Omental fat pad (tissue), 4 donors: ENCODE data around the gene SDSL. TPM values are rescaled to one million over a fixed set of nuclear protein-coding genes. Genes with fewer than 3 reads are reported as not detected.

Source experiments
- ATAC-seq: fragments of 150-250 bp; one replicate; pipeline ENCODE4 v1.9.1; 2016; ENCODE audit warnings: mild to moderate bottlenecking, moderate library complexity; ENCODE audit not compliant: low FRiP score
- DNase-seq: peaks from one replicate; pipeline ENCODE4 v3.0.0-alpha.2; 2019; ENCODE audit warnings: low spot score
- CTCF ChIP-seq, 3 donors: fragments of 450-650 bp; IDR thresholded peaks; one replicate each; pipeline ENCODE4 v1.5.1; 2016 to 2017; ENCODE audit warnings: antibody characterized with exemption in 3 of 3, mild to moderate bottlenecking in 3 of 3, moderate library complexity in 2 of 3
- total RNA-seq, 4 donors: library from RNA; depleted of rRNA; stranded (reverse); fragments of >200 nt; gene quantifications; one replicate each; pipeline ENCODE4 v1.1.0, GENCODE V29; 2016

SDSL gene
- total RNA-seq, 4 donors from 2014 or later = 2.1 to 6.0 (median 4.1) TPM

GRCh38 chr12:113471619-113472171 is 49.5 kb downstream of the SDSL start, which contains the start of gene LHX5:
LHX5 (minus strand) TSS chr12:113471871; CDS start chr12:113471498, 373 bp downstream.
- ATAC-seq (no peak), DNase-seq (no peak)
- no peak for TF ChIP-seq CTCF (IDR thresholded peaks at IDR 0.05)

GRCh38 chr12:113472191-113473121 is 50.3 kb downstream of the SDSL start:
- TF ChIP-seq CTCF (IDR thresholded peaks at IDR 0.05) = no peak
- DNase-seq (no peak), ATAC-seq (no peak)

- DNase-seq (no peak), ATAC-seq (no peak)
Measured at GRCh38 chr12:113473400-113473799, 51.2 kb downstream of the SDSL start.

GRCh38 chr12:113473942-113474341 is 51.8 kb downstream of the SDSL start:
- DNase-seq (no peak), ATAC-seq (no peak)
- TF ChIP-seq CTCF (IDR thresholded peaks at IDR 0.05) = no peak

More at GRCh38 chr12:113473400-113473799, 51.2 kb downstream of the SDSL start:
- no peak for TF ChIP-seq CTCF (IDR thresholded peaks at IDR 0.05)

- DNase-seq (no peak), ATAC-seq (no peak)
- TF ChIP-seq CTCF (IDR thresholded peaks at IDR 0.05) = no peak
Measured at GRCh38 chr12:113474635-113475436, 52.7 kb downstream of the SDSL start.

- no peak for DNase-seq
- no peak for TF ChIP-seq CTCF (IDR thresholded peaks at IDR 0.05)
- ATAC-seq = no peak
Measured at GRCh38 chr12:113475451-113476175, 53.4 kb downstream of the SDSL start.
